Measurements from ENCODE around the gene MATCAP1.
A peak's percentile ranks its signal among the peaks of the same experiment; 100 is the strongest.

MATCAP1 gene

DNA sequence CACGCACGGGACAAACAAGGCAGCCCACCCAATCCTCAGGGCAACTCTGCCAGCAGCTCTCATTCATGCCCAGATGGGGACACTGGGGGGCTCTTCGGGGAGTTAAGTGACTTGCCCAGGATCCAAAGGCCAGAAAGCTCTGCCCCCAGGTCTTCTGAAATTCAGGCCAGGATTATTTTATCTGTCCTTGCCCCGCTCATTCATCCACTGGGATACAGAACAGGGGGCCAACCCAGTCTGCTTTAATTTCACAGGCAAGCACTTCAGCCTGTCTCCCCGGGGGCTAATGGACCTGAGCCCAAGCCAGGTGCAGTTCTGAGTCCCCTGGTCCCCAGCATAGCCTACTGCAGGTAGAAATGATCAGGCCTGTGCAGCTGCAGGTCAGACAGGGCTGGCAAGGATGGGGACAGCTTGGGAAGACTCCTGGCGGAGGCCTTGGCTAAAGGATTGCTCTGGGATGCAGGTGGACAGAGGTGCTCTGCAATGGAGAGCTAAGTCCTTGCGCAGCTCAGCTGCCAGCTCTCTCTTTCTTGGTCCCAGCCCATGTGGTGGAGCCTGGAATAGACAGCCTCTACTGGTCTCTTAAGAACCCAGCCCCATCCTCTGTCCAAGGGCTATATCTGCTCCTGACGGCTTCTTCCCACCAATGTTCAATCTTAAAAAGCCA is 32.2 kb downstream of the MATCAP1 start:
- ChIA-PET CTCF (interaction anchor here (1.1 to 6.1 kb wide), 12 partner anchors 11 to 189 kb away, joined by 3 to 53 read pairs (median 8); no protein-coding TSS in a partner anchor), POLR2A (interaction anchor here (1.0 kb wide), 1 partner anchor 204 kb away, joined by 3 read pairs; no protein-coding TSS in a partner anchor)
- Histone ChIP-seq H3K27me3 (replicated peaks in 2 of 5; ENCODE audit: control insufficient read depth in 4 of 5, insufficient read depth in 5 of 5, low read length in 4 of 5) (peaks cover 0 to 36% (median 7%) of the 10 kb centered on the region in 5 experiments), H3K9me3 (ENCODE audit: control extremely low read depth in 1 of 5, control insufficient read depth in 4 of 5, insufficient read depth in 2 of 5, low read depth in 1 of 5, low read length in 4 of 5) (peaks cover 0 to 4% (median 0%) of the 10 kb centered on the region in 5 experiments), H3K27ac (ENCODE audit: insufficient read depth in 1 of 2, low read depth in 1 of 2, low read length in 2 of 2, poor library complexity in 1 of 2, severe bottlenecking in 2 of 2) (no peak overlapping the region), H3K4me3 (ENCODE audit: control insufficient read depth in 1 of 7, extremely low read depth in 1 of 7, insufficient read depth in 4 of 7, low read depth in 2 of 7, low read length in 6 of 7) (peak overlapping the region in 2 of 7 experiments; percentile 78 to 82), H3K4me1 (ENCODE audit: control extremely low read depth in 1 of 4, control insufficient read depth in 4 of 4, insufficient read depth in 4 of 4, low read length in 3 of 4) (peaks cover 0 to 28% (median 19%) of the 10 kb centered on the region in 4 experiments), H3K36me3 (ENCODE audit: control insufficient read depth in 4 of 4, insufficient read depth in 4 of 4, low read length in 3 of 4) (peaks cover 5 to 26% (median 20%) of the 10 kb centered on the region in 4 experiments)
- DNase-seq: no peak
- 66% methylated on average over 8 of the region's 8 CpGs for WGBS (ENCODE audit: insufficient coverage)

GRCh38 chr16:67150833-67151396 is 32.8 kb downstream of the MATCAP1 start, which contains the start of gene B3GNT9:
Gene B3GNT9 (minus strand): TSS chr16:67150998. CDS start chr16:67150485, 513 bp downstream.
- peak in 2 of 3 donors; percentile 50 to 77 for DNase-seq
- H3K36me3 ChIP-seq (ENCODE audit: control insufficient read depth in 4 of 4, insufficient read depth in 4 of 4, low read length in 3 of 4): peaks cover 5 to 32% (median 26%) of the 10 kb centered on the region in 4 experiments
- H3K27me3 ChIP-seq (replicated peaks in 2 of 5; ENCODE audit: control insufficient read depth in 4 of 5, insufficient read depth in 5 of 5, low read length in 4 of 5): peaks cover 0 to 34% (median 7%) of the 10 kb centered on the region in 5 experiments
- CTCF ChIA-PET: interaction anchor here (0.8 to 6.1 kb wide), 14 partner anchors 9 to 189 kb away, joined by 3 to 53 read pairs (median 6); partner anchors contain the start of genes FBXL8 and TRADD
- peaks cover 0 to 28% (median 19%) of the 10 kb centered on the region in 4 experiments for H3K4me1 ChIP-seq (ENCODE audit: control extremely low read depth in 1 of 4, control insufficient read depth in 4 of 4, insufficient read depth in 4 of 4, low read length in 3 of 4)
- no peak within 1 kb of the TSS for H3K27ac ChIP-seq (ENCODE audit: insufficient read depth in 1 of 2, low read depth in 1 of 2, low read length in 2 of 2, poor library complexity in 1 of 2, severe bottlenecking in 2 of 2)
- POLR2A ChIA-PET: interaction anchor here (1.0 kb wide), 1 partner anchor 204 kb away, joined by 3 read pairs; no protein-coding TSS in a partner anchor
- peak within 1 kb of the TSS; percentile 29 to 82 (median 56) for H3K4me3 ChIP-seq (ENCODE audit: control insufficient read depth in 1 of 7, extremely low read depth in 1 of 7, insufficient read depth in 4 of 7, low read depth in 2 of 7, low read length in 6 of 7)
- WGBS (ENCODE audit: insufficient coverage): 3% methylated on average over 18 of the region's 34 CpGs
- peaks cover 0 to 4% (median 0%) of the 10 kb centered on the region in 5 experiments for H3K9me3 ChIP-seq (ENCODE audit: control extremely low read depth in 1 of 5, control insufficient read depth in 4 of 5, insufficient read depth in 2 of 5, low read depth in 1 of 5, low read length in 4 of 5)

DNA sequence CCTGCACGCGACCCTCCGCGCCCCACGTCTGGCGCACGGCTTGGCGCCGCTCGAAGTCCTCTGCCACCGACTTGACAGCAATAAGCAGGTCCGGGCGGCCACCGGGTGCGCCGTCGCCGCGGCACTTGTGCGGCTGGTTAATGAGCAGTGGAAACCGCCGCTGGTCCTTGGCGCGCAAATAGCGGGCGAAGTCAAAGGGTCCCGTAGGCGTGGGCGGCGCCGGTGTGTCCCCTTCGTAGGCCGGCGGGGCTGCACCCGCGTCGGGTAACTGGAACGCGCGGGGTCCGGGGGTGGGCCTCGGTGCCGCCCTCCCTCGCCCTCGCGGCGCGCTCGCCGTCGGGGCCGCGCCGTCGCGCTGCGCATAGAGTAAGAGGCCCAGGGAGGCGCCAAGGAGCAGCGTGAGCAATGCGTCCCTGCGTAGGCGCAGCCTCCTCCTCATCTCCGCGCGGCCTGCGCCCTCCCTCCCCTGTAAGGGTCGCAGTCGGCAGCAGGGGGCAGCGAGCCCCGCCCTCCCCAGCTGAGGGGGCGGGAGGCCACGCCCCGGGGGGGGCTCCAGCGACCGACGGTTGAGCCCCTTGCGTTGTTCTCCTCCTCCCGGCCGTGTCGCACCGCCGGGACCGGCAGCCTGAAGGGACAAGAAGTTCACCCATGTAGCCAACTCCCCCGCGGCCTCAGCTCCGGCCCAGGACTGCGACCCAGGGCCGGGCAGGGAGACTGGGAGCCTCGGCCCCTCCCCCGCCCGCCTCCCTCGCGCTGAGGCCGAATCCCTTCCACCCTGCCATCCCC is 33.5 kb downstream of the MATCAP1 start:
- H3K27ac ChIP-seq (ENCODE audit: insufficient read depth in 1 of 2, low read depth in 1 of 2, low read length in 2 of 2, poor library complexity in 1 of 2, severe bottlenecking in 2 of 2): no peak overlapping the region
- H3K4me3 ChIP-seq (ENCODE audit: control insufficient read depth in 1 of 7, extremely low read depth in 1 of 7, insufficient read depth in 4 of 7, low read depth in 2 of 7, low read length in 6 of 7): peak overlapping the region; percentile 29 to 82 (median 56)
- peaks cover 0 to 27% (median 5%) of the 10 kb centered on the region in 5 experiments for H3K27me3 ChIP-seq (replicated peaks in 2 of 5; ENCODE audit: control insufficient read depth in 4 of 5, insufficient read depth in 5 of 5, low read length in 4 of 5)
- peaks cover 0 to 24% (median 17%) of the 10 kb centered on the region in 4 experiments for H3K4me1 ChIP-seq (ENCODE audit: control extremely low read depth in 1 of 4, control insufficient read depth in 4 of 4, insufficient read depth in 4 of 4, low read length in 3 of 4)
- peak; percentile 65 to 80 (median 73) for DNase-seq
- POLR2A ChIA-PET: no interaction called here
- H3K36me3 ChIP-seq (ENCODE audit: control insufficient read depth in 4 of 4, insufficient read depth in 4 of 4, low read length in 3 of 4): peaks cover 5 to 39% (median 31%) of the 10 kb centered on the region in 4 experiments
- 9% methylated on average over 78 of the region's 94 CpGs for WGBS (ENCODE audit: insufficient coverage)
- peaks cover 0 to 4% (median 0%) of the 10 kb centered on the region in 5 experiments for H3K9me3 ChIP-seq (ENCODE audit: control extremely low read depth in 1 of 5, control insufficient read depth in 4 of 5, insufficient read depth in 2 of 5, low read depth in 1 of 5, low read length in 4 of 5)
- CTCF ChIA-PET: interaction anchor here (0.8 to 6.1 kb wide), 13 partner anchors 10 to 188 kb away, joined by 3 to 53 read pairs (median 7); partner anchors contain the start of genes FBXL8 and TRADD

DNA sequence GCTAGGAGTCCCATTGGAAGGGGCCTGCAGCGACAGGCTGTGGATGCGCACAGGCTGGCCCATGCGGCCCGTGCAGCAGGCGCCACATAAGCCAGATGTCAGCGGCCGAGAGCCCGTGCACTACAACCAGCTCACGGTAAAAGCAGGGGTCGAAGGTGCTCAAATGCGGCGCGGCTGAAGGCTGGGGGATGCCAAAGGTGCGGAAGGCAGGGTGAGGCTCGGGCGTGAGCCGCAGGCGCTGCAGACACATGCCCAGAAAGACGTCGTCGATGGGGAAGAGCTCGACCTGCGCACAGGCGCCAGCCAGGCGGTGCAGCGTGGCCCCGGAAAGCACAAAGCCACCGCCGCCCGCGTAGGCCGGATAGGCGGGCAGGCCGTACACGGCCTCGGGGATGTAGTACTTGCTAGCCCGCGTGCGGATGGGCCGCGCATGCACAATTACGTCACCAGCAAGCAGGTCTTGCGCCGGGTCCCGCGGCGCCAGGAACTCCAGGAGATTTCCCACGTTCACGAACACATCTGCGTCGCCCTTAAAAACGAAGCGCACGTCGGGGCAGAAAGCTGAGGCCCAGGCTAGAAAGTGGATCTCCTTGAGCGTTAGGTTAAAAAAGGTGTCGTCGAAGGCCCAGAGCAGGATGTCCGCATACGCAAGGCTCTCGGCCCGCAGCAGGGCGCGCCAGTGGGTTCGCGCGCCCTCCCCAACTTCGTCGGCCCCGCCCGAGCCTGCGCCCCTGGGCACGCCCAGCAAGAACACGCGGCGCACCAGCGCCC is 34.3 kb downstream of the MATCAP1 start:
- Histone ChIP-seq H3K4me3 (ENCODE audit: control insufficient read depth in 1 of 7, extremely low read depth in 1 of 7, insufficient read depth in 4 of 7, low read depth in 2 of 7, low read length in 6 of 7) (peak overlapping the region in 2 of 7 experiments; percentile 78 to 82), H3K27me3 (replicated peaks in 2 of 5; ENCODE audit: control insufficient read depth in 4 of 5, insufficient read depth in 5 of 5, low read length in 4 of 5) (peaks cover 0 to 19% (median 4%) of the 10 kb centered on the region in 5 experiments), H3K4me1 (ENCODE audit: control extremely low read depth in 1 of 4, control insufficient read depth in 4 of 4, insufficient read depth in 4 of 4, low read length in 3 of 4) (peaks cover 0 to 19% (median 15%) of the 10 kb centered on the region in 4 experiments), H3K36me3 (ENCODE audit: control insufficient read depth in 4 of 4, insufficient read depth in 4 of 4, low read length in 3 of 4) (peaks cover 5 to 47% (median 38%) of the 10 kb centered on the region in 4 experiments), H3K27ac (ENCODE audit: insufficient read depth in 1 of 2, low read depth in 1 of 2, low read length in 2 of 2, poor library complexity in 1 of 2, severe bottlenecking in 2 of 2) (no peak overlapping the region), H3K9me3 (ENCODE audit: control extremely low read depth in 1 of 5, control insufficient read depth in 4 of 5, insufficient read depth in 2 of 5, low read depth in 1 of 5, low read length in 4 of 5) (no peaks in the 10 kb centered on the region)
- POLR2A ChIA-PET: no interaction called here
- 82% methylated on average over 76 of the region's 77 CpGs for WGBS (ENCODE audit: insufficient coverage)
- CTCF ChIA-PET: interaction anchor here (1.1 to 3.9 kb wide), 4 partner anchors 10 to 132 kb away, joined by 3 to 19 read pairs (median 4); no protein-coding TSS in a partner anchor
- no peak for DNase-seq

DNA sequence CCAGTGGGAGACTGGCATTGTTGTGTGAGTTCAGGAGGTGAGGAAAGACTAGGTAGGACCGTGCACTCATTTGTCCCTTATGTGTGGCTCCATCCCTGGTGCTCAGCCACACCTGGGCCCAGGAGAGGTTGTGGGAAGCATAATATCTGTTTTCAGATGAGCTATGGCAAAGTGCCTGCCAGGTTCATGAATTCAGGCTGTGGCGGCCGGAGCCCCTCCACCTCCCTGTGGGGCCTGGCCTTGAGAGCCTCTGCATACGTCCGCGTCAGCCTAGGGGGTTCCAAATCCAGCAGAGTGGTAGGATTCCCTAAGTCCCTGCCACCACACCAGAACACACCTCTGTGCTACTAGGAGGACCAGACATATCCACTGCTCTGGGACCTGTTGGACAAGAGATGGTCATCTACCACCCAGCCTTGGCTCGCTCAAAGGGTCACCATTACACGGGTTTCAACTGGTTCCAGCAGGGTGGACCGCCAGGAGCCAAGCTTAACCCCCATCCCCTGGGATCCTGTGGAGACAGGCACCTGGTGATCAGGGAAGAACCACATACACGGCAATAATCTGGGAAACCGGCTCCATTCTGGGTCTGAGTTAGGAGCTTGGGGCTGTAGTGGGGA is 35.0 kb downstream of the MATCAP1 start:
- peaks cover 10 to 53% (median 45%) of the 10 kb centered on the region in 4 experiments for H3K36me3 ChIP-seq (ENCODE audit: control insufficient read depth in 4 of 4, insufficient read depth in 4 of 4, low read length in 3 of 4)
- POLR2A ChIA-PET: no interaction called here
- H3K4me1 ChIP-seq (ENCODE audit: control extremely low read depth in 1 of 4, control insufficient read depth in 4 of 4, insufficient read depth in 4 of 4, low read length in 3 of 4): peaks cover 0 to 15% (median 13%) of the 10 kb centered on the region in 4 experiments
- no peak overlapping the region for H3K4me3 ChIP-seq (ENCODE audit: control insufficient read depth in 1 of 7, extremely low read depth in 1 of 7, insufficient read depth in 4 of 7, low read depth in 2 of 7, low read length in 6 of 7)
- CTCF ChIA-PET: interaction anchor here (1.1 to 3.9 kb wide), 4 partner anchors 9 to 131 kb away, joined by 3 to 19 read pairs (median 4); no protein-coding TSS in a partner anchor
- peaks cover 0 to 17% (median 3%) of the 10 kb centered on the region in 5 experiments for H3K27me3 ChIP-seq (replicated peaks in 2 of 5; ENCODE audit: control insufficient read depth in 4 of 5, insufficient read depth in 5 of 5, low read length in 4 of 5)
- WGBS (ENCODE audit: insufficient coverage): 100% methylated on average over 10 of the region's 11 CpGs
- H3K27ac ChIP-seq (ENCODE audit: insufficient read depth in 1 of 2, low read depth in 1 of 2, low read length in 2 of 2, poor library complexity in 1 of 2, severe bottlenecking in 2 of 2): no peak overlapping the region
- no peaks in the 10 kb centered on the region for H3K9me3 ChIP-seq (ENCODE audit: control extremely low read depth in 1 of 5, control insufficient read depth in 4 of 5, insufficient read depth in 2 of 5, low read depth in 1 of 5, low read length in 4 of 5)
- DNase-seq: no peak

All from common myeloid progenitor, CD34-positive (primary cell).